Neural cell (in vitro differentiated cells): ENCODE measurements around the gene RUNX1.

ENCODE experiments used
- CTCF ChIP-seq: fragments of 450-650 bp; IDR thresholded peaks from 2 replicates; pipeline ENCODE4 v1.5.1; 2014; ENCODE audit warnings: antibody characterized with exemption, mild to moderate bottlenecking, moderate library complexity; ENCODE audit not compliant: poor library complexity, severe bottlenecking
- EP300 ChIP-seq: fragments of 450-650 bp; conservative IDR thresholded peaks from 2 replicates; pipeline ENCODE4 v1.6.1; 2014; ENCODE audit warnings: antibody characterized with exemption, mild to moderate bottlenecking, moderate library complexity; ENCODE audit not compliant: poor library complexity, severe bottlenecking
- TAF1 ChIP-seq: IDR thresholded peaks from 2 replicates; pipeline ENCODE4 v1.6.1; 2012; ENCODE audit warnings: low read depth

DNA sequence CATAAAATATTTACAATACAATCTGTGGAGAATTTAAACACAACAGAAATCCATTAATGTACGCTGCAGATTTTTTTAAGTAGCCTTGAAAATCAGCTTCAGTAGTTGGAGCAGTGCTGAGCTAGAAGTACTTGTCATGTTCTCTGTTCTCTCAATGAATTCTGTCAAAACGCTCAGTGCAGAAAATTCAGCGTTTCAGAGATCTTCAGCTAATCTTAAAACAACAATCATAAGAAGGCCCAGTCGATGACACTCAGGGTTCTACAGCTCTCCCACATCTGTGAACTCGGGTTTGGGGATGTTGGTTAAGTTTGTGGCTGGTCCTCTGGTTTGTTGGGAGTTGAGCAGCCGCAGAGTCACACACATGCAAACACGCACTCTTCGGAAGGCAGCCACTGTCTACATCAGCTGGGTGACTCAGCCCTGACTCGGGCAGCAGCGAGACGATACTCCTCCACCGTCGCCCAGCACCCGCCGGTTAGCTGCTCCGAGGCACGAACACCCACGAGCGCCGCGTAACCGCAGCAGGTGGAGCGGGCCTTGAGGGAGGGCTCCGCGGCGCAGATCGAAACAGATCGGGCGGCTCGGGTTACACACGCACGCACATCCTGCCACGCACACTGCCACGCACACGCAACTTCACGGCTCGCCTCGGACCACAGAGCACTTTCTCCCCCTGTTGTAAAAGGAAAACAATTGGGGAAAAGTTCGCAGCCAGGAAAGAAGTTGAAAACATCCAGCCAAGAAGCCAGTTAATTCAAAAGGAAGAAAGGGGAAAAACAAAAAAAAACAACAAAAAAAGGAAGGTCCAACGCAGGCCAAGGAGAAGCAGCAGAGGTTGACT is 161.2 kb downstream of the RUNX1 start:
- TF ChIP-seq CTCF (no peak), EP300 (no peak), TAF1 (no peak)
